HepG2 (cell line): ENCODE data around the gene CNIH3. TPM values are rescaled to one million over a fixed set of nuclear protein-coding genes. Genes with fewer than 3 reads are reported as not detected.

Experiments
- ATAC-seq: fragments of 200-7000 bp; cut with Tn5 transposase; 3 replicates; pipeline ENCODE4 v1.9.1; 2020; ENCODE audit warnings: mild to moderate bottlenecking, moderate library complexity
- BruUV-seq: library from RNA; stranded (reverse); fragments of 400-500 nt; replicated peaks from 2 replicates; lab custom pipeline; 2021; lab: Mats Ljungman, UMichigan
- CTCF ChIA-PET: fragments of 300-600 bp; formaldehyde crosslinking; extraction: SDS; loops from one replicate; lab custom pipeline; 2021; ENCODE audit warnings: low total read pairs, inconsistent platforms, low intra/inter-chr PET ratio; lab: Yijun Ruan, JAX
- POLR2A ChIA-PET: fragments of 350-600 bp; sonication (Branson Sonifier 250); formaldehyde crosslinking; loops from one replicate; lab custom pipeline; 2020; ENCODE audit warnings: antibody characterized with exemption, inconsistent platforms; lab: Yijun Ruan, JAX
- DNase-seq: peaks from one replicate; pipeline ENCODE4 v3.0.0-alpha.2; 2015; ENCODE audit warnings: low spot score
- FAIRE-seq: peaks from 3 replicates; lab custom pipeline; 2011; peaks lifted over from hg19 to GRCh38; lab: Jason Lieb, UNC
- H2AFZ ChIP-seq: one replicate; pipeline ENCODE4 v1.6.1; 2011; ENCODE audit warnings: low read length, inconsistent platforms
- H3K27ac ChIP-seq: fragments of 300-600 bp; 3 replicates; pipeline ENCODE4 v1.8.0; 2011; ENCODE audit warnings: mixed run types, mild to moderate bottlenecking, mixed read lengths, low read length, inconsistent platforms; ENCODE audit not compliant: insufficient read depth; ENCODE audit errors: extremely low read length
- H3K27me3 ChIP-seq, 2 experiments: fragments of 200-600 bp in 1 of 2; 2 replicates in 1 of 2; 3 replicates in 1 of 2; pipeline versions ENCODE4 v1.6.0 to v1.8.0; 2011; ENCODE audit warnings: low read length in 2 of 2, mild to moderate bottlenecking in 2 of 2, moderate library complexity in 2 of 2, inconsistent platforms in 1 of 2; ENCODE audit not compliant: insufficient read depth in 2 of 2, control insufficient read depth in 1 of 2
- H3K36me3 ChIP-seq, 2 experiments: fragments of 200-600 bp in 1 of 2; replicated peaks in 1 of 2; 2 replicates in 1 of 2; 3 replicates in 1 of 2; pipeline versions ENCODE4 v1.5.1 to v1.8.0; 2011; ENCODE audit warnings: low read length in 2 of 2, inconsistent platforms in 1 of 2; ENCODE audit not compliant: insufficient read depth in 2 of 2, control insufficient read depth in 1 of 2
- H3K4me1 ChIP-seq: 2 replicates; pipeline ENCODE4 v1.5.1; 2012; ENCODE audit warnings: low read length, inconsistent platforms; ENCODE audit not compliant: insufficient read depth
- H3K4me2 ChIP-seq: 2 replicates; pipeline ENCODE4 v1.6.0; 2011; ENCODE audit warnings: low read depth, low read length, inconsistent platforms
- H3K4me3 ChIP-seq, 3 experiments: fragments of 200-600 bp in 1 of 3; sonication (generic), shearing (Covaris generic) in 1 of 3; replicated peaks in 1 of 3; 2 replicates each; pipeline ENCODE4 v1.5.1; 2011 to 2016; ENCODE audit warnings: low read length in 3 of 3, inconsistent platforms in 2 of 3, low read depth in 2 of 3, mild to moderate bottlenecking in 2 of 3, control low read depth in 1 of 3, mixed read lengths in 1 of 3; ENCODE audit not compliant: insufficient read depth in 1 of 3
- H3K79me2 ChIP-seq: one replicate; pipeline ENCODE4 v1.6.1; 2011; ENCODE audit warnings: low read length, inconsistent platforms; ENCODE audit not compliant: insufficient read depth
- H3K9ac ChIP-seq: 2 replicates; pipeline ENCODE4 v1.6.0; 2011; ENCODE audit warnings: mild to moderate bottlenecking, low read depth, low read length, inconsistent platforms; ENCODE audit not compliant: insufficient read depth
- H3K9me3 ChIP-seq: 2 replicates; pipeline ENCODE4 v1.5.1; 2012; ENCODE audit warnings: mild to moderate bottlenecking, low read length
- H4K20me1 ChIP-seq: 2 replicates; pipeline ENCODE4 v1.6.0; 2011; ENCODE audit warnings: inconsistent platforms, mild to moderate bottlenecking, low read length, moderate library complexity; ENCODE audit not compliant: insufficient read depth
- NR2F6 ChIP-seq, 2 experiments: IDR thresholded peaks; 2 replicates each; pipeline ENCODE4 v1.6.1; 2016; ENCODE audit warnings: antibody characterized with exemption in 1 of 2, mild to moderate bottlenecking in 1 of 2
- WGBS: methylation state at CpG from one replicate; pipeline ENCODE4 v1.1.6; 2017; ENCODE audit warnings: low lambda C conversion rate; 5-methylcytosine and 5-hydroxymethylcytosine counted together
- in situ Hi-C: cut with HindIII; loops from 2 replicates; pipeline ENCODE4 v1.10.0; 2017; ENCODE audit warnings: low pct_unique_long_range_greater_than_20kb; ENCODE audit not compliant: extremely low pct_ligation_motif_present
- intact Hi-C: fragments of 100-400 bp; cut with micrococcal nuclease; formaldehyde crosslinking; loops from one replicate; pipeline ENCODE4 v1.10.0; 2022; ENCODE audit not compliant: unreplicated experiment
- polyA plus RNA-seq, 8 experiments: library from polyadenylated mRNA; depleted of rRNA in 3 of 8; stranded (reverse) in 7 of 8; unstranded in 1 of 8; fragments of >200 nt; fragmentation: Illumina TruSeq in 4 of 8; extraction: Trizol in 4 of 8; gene quantifications; 2 replicates each; pipeline versions ENCODE4 v1.2.1 to v1.2.3, GENCODE V29; 2011 to 2016; ENCODE audit warnings: low read depth in 4 of 8, missing spikeins in 1 of 8, mixed read lengths in 1 of 8; ENCODE audit not compliant: insufficient read depth in 1 of 8
- total RNA-seq, 5 experiments: library from RNA; depleted of rRNA; stranded (reverse); fragments of >200 nt; fragmentation: Illumina TruSeq; extraction: Trizol; gene quantifications; 2 replicates each; pipeline ENCODE4 v1.2.3, GENCODE V29; 2016; ENCODE audit warnings: low read depth in 1 of 5
- TF ChIP-seq, protein P1 (sequence below): sonication (generic); formaldehyde crosslinking; IDR thresholded peaks from one replicate; pipeline ENCODE4 v1.5.1; 2020; ENCODE audit warnings: mild to moderate bottlenecking, missing genetic modification reagents; ENCODE audit errors: not compliant biosample characterization
- TF ChIP-seq, protein P2 (sequence below): IDR thresholded peaks from 2 replicates; pipeline ENCODE4 v1.6.1; 2016; ENCODE audit warnings: mild to moderate bottlenecking, missing biosample characterization, missing genetic modification reagents

The CNIH3 gene
- total and polyA plus RNA-seq, 2 of the 13 experiments (the other 11 are each of a cell fraction or from before 2014, with no cell fraction given): 0.36 to 1.1 TPM

DNA sequence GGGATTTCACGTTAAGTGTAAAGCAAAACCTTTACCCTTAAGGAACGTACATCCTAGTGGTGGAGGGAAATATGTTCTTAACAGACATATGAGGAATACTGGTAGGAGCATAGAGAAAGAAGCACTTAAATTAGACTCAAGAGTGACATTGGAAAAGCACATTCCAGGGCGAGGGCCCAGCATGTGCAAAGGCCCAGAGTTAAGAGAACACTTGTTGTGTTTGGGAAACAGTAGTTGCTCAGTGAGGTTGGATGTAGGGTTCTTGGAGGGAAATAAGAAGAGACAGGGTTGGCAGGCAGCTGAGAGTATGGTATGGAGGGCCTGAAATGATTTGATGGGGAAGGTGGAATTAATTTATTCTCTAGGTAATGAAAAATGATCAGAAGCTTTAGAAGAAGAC lies 115.5 kb downstream of the CNIH3 start (continued):
- TF ChIP-seq, protein P1, sequence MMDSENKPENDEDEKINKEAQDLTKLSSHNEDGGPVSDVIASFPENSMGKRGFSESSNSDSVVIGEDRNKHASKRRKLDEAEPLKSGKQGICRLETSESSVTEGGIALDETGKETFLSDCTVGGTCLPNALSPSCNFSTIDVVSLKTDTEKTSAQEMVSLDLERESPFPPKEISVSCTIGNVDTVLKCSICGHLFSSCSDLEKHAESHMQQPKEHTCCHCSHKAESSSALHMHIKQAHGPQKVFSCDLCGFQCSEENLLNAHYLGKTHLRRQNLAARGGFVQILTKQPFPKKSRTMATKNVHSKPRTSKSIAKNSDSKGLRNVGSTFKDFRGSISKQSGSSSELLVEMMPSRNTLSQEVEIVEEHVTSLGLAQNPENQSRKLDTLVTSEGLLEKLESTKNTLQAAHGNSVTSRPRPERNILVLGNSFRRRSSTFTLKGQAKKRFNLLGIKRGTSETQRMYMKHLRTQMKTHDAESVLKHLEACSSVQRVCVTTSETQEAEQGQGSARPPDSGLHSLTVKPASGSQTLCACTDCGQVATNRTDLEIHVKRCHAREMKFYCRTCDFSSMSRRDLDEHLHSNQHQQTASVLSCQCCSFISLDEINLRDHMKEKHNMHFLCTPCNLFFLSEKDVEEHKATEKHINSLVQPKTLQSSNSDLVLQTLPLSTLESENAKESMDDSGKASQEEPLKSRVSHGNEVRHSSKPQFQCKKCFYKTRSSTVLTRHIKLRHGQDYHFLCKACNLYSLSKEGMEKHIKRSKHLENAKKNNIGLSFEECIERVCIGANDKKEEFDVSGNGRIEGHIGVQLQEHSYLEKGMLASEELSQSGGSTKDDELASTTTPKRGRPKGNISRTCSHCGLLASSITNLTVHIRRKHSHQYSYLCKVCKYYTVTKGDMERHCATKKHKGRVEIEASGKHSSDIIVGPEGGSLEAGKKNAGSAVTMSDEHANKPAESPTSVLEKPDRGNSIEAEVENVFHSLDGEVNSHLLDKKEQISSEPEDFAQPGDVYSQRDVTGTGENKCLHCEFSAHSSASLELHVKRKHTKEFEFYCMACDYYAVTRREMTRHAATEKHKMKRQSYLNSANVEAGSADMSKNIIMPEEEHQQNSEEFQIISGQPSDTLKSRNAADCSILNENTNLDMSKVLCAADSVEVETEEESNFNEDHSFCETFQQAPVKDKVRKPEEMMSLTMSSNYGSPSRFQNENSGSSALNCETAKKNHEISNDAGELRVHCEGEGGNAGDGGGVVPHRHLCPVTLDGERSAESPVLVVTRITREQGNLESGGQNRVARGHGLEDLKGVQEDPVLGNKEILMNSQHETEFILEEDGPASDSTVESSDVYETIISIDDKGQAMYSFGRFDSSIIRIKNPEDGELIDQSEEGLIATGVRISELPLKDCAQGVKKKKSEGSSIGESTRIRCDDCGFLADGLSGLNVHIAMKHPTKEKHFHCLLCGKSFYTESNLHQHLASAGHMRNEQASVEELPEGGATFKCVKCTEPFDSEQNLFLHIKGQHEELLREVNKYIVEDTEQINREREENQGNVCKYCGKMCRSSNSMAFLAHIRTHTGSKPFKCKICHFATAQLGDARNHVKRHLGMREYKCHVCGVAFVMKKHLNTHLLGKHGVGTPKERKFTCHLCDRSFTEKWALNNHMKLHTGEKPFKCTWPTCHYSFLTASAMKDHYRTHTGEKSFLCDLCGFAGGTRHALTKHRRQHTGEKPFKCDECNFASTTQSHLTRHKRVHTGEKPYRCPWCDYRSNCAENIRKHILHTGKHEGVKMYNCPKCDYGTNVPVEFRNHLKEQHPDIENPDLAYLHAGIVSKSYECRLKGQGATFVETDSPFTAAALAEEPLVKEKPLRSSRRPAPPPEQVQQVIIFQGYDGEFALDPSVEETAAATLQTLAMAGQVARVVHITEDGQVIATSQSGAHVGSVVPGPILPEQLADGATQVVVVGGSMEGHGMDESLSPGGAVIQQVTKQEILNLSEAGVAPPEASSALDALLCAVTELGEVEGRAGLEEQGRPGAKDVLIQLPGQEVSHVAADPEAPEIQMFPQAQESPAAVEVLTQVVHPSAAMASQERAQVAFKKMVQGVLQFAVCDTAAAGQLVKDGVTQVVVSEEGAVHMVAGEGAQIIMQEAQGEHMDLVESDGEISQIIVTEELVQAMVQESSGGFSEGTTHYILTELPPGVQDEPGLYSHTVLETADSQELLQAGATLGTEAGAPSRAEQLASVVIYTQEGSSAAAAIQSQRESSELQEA: no peak

DNA sequence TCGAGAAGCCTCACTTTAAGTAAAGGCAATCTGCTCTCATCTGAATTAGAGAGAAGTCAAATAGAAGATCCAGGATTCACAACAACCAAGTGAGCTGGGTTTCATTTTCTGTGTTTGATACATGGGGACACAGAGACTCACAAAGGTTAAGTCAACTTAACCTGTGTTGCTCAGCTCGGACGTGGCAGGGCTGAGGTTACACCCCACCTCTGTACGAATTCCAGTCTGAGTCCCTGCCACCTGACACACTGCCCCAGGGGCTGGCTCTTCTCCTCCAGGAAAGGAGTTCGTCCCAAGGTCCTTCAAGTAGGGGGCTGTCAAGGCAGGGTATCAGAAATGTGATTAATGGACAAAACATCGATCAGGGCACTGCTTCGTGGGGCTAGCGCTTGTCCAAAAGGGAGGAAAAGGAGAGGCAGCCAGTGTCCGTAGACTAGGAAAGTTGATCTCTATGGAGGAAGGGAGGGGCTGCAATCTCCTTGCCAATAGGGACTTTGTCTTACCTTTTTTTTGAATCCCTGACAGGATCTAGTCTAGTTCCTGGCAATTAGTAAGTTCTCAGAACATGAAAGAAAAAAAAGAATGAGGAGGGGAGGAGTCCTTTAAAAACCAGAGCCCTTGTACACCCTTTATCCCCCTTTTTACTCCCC lies 116.4 kb downstream of the CNIH3 start:
- peak; percentile 3 for DNase-seq
- Histone ChIP-seq H4K20me1 (no peaks in the 10 kb centered on the region), H3K4me2 (peak overlapping the region; percentile 59)

More for the DNA sequence above, 116.4 kb downstream of the CNIH3 start:
- ATAC-seq: peak; percentile 43; the same call in 1 of the 3 replicates
- Histone ChIP-seq H3K9ac (no peak overlapping the region), H3K27me3 (no peaks in the 10 kb centered on the region; a peak in 1 of 5 replicates), H3K9me3 (no peaks in the 10 kb centered on the region), H3K4me1 (peaks cover 16% of the 10 kb centered on the region), H3K36me3 (no peaks in the 10 kb centered on the region), H3K27ac (no peak overlapping the region), H3K79me2 (no peaks in the 10 kb centered on the region), H2AFZ (no peak overlapping the region), H3K4me3 (peak overlapping the region in 1 of 3 experiments; percentile 32; a peak in 1 of 6 replicates)
- ChIA-PET POLR2A (no interaction called here), CTCF (no interaction called here)
- WGBS: 18% methylated on average over 6 of the region's 9 CpGs
- in situ Hi-C loops: no loop called here
- no peak for FAIRE-seq
- TF ChIP-seq, protein P2, sequence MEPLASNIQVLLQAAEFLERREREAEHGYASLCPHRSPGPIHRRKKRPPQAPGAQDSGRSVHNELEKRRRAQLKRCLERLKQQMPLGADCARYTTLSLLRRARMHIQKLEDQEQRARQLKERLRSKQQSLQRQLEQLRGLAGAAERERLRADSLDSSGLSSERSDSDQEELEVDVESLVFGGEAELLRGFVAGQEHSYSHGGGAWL: no peak
- 0 out of 2 replicates have a peak, but pooled peaks have one; percentile 18 for TF ChIP-seq NR2F6 (IDR thresholded peaks at IDR 0.05)
- TF ChIP-seq NR2F6 (CRISPR knock-in tag; IDR thresholded peaks at IDR 0.05): peak; percentile 57; the same call in 1 of the 2 replicates
- intact Hi-C loops: no loop called here
- no TSS peak for BruUV-seq
